Liver (tissue), 3 donors: ENCODE results near the gene KRT27.

Experiments
- GABPA ChIP-seq, 2 donors: IDR thresholded peaks in 1 of 2; conservative IDR thresholded peaks in 1 of 2; 2 replicates each; pipeline ENCODE4 v1.6.1; 2016; ENCODE audit warnings: antibody characterized with exemption in 2 of 2, mild to moderate bottlenecking in 1 of 2, moderate library complexity in 1 of 2
- RAD21 ChIP-seq, 2 donors: IDR thresholded peaks; 2 replicates each; pipeline ENCODE4 v1.6.1; 2016; ENCODE audit warnings: antibody characterized with exemption in 2 of 2, mild to moderate bottlenecking in 2 of 2
- SP1 ChIP-seq: IDR thresholded peaks from 2 replicates; pipeline ENCODE4 v1.6.1; 2018; ENCODE audit warnings: antibody characterized with exemption, mild to moderate bottlenecking
- TF ChIP-seq, protein P1 (sequence below): fragments of 150-350 bp; IDR thresholded peaks from 2 replicates; pipeline ENCODE4 v1.5.1; 2017; ENCODE audit warnings: improper control_type of control experiment, low read depth, low read length; ENCODE audit not compliant: missing input control
- TF ChIP-seq, protein P2 (sequence below): IDR thresholded peaks from 2 replicates; pipeline ENCODE4 v1.6.1; 2016; ENCODE audit warnings: antibody characterized with exemption
- donor health status: healthy.
- donor health status: healthy.

DNA sequence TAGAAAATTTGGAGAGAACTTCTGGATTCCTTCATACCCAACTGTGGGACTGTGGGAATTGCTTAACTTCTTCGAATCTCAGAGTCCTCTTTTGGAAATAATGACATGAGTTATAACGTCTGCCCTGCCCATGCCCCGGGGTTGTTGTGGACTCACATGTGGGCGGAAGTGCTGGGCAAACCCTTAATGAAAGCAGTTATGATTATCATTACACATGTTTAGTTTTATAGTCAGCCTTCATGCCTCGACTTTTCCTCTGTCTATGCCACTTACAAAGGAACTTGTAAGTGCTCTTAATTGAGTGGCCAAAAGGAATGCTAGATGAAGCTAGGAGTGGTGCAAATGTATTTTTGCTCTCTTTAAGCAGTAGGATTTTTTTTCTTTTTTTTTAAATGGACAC is 3.9 kb downstream of the KRT27 start:
- no peak for TF ChIP-seq SP1
- TF ChIP-seq, protein P1, sequence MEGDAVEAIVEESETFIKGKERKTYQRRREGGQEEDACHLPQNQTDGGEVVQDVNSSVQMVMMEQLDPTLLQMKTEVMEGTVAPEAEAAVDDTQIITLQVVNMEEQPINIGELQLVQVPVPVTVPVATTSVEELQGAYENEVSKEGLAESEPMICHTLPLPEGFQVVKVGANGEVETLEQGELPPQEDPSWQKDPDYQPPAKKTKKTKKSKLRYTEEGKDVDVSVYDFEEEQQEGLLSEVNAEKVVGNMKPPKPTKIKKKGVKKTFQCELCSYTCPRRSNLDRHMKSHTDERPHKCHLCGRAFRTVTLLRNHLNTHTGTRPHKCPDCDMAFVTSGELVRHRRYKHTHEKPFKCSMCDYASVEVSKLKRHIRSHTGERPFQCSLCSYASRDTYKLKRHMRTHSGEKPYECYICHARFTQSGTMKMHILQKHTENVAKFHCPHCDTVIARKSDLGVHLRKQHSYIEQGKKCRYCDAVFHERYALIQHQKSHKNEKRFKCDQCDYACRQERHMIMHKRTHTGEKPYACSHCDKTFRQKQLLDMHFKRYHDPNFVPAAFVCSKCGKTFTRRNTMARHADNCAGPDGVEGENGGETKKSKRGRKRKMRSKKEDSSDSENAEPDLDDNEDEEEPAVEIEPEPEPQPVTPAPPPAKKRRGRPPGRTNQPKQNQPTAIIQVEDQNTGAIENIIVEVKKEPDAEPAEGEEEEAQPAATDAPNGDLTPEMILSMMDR = no peak
- no peak for TF ChIP-seq GABPA (IDR thresholded peaks at IDR 0.05 in 1 of 2, conservative IDR thresholded peaks at IDR 0.05 in 1 of 2)
- TF ChIP-seq, protein P2, sequence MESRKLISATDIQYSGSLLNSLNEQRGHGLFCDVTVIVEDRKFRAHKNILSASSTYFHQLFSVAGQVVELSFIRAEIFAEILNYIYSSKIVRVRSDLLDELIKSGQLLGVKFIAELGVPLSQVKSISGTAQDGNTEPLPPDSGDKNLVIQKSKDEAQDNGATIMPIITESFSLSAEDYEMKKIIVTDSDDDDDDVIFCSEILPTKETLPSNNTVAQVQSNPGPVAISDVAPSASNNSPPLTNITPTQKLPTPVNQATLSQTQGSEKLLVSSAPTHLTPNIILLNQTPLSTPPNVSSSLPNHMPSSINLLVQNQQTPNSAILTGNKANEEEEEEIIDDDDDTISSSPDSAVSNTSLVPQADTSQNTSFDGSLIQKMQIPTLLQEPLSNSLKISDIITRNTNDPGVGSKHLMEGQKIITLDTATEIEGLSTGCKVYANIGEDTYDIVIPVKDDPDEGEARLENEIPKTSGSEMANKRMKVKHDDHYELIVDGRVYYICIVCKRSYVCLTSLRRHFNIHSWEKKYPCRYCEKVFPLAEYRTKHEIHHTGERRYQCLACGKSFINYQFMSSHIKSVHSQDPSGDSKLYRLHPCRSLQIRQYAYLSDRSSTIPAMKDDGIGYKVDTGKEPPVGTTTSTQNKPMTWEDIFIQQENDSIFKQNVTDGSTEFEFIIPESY = no peak
- no peak for TF ChIP-seq RAD21 (IDR thresholded peaks at IDR 0.05)
